Dedifferentiated amniotic fluid mesenchymal stem cell (primary cell): ENCODE data around the gene BANP.
"Not testable (repeated sequence)": the region's sequence is repeated elsewhere in the genome, so short reads cannot be mapped to it uniquely, and the experiment has no call there.

Experiments
- DNase-seq: peaks from one replicate; pipeline ENCODE4 v3.0.0-alpha.2; 2016; ENCODE audit errors: extremely low spot score

BANP gene

GRCh38 chr16:88030961-88031360 lies 79.7 kb downstream of the BANP start:
- DNase-seq, result not testable (repeated sequence)

- not testable (repeated sequence) for DNase-seq
Measured at GRCh38 chr16:88033003-88033740, 81.9 kb downstream of the BANP start.

- DNase-seq, result no peak
Measured at GRCh38 chr16:88034770-88035169, 83.5 kb downstream of the BANP start.

GRCh38 chr16:88035292-88035691 lies 84.1 kb downstream of the BANP start:
- no peak for DNase-seq

- not testable (repeated sequence) for DNase-seq
Measured at GRCh38 chr16:88035884-88036639, 84.8 kb downstream of the BANP start.

- DNase-seq, result not testable (repeated sequence)
Measured at GRCh38 chr16:88036640-88036996, 85.4 kb downstream of the BANP start.

GRCh38 chr16:88037359-88037758 lies 86.1 kb downstream of the BANP start:
- not testable (repeated sequence) for DNase-seq

- not testable (repeated sequence) for DNase-seq
Measured at GRCh38 chr16:88037876-88038525, 86.8 kb downstream of the BANP start.

GRCh38 chr16:88038526-88038908 lies 87.3 kb downstream of the BANP start:
- DNase-seq, result not testable (repeated sequence)

GRCh38 chr16:88039591-88039990 lies 88.4 kb downstream of the BANP start:
- DNase-seq, result no peak

GRCh38 chr16:88040196-88040876 lies 89.1 kb downstream of the BANP start:
- not testable (repeated sequence) for DNase-seq

GRCh38 chr16:88040877-88041244 lies 89.6 kb downstream of the BANP start:
- DNase-seq, result not testable (repeated sequence)

- DNase-seq, result not testable (repeated sequence)
Measured at GRCh38 chr16:88041506-88041905, 90.3 kb downstream of the BANP start.

- DNase-seq, result not testable (repeated sequence)
Measured at GRCh38 chr16:88041986-88042562, 90.8 kb downstream of the BANP start.

GRCh38 chr16:88043208-88043910 lies 92.1 kb downstream of the BANP start:
- not testable (repeated sequence) for DNase-seq

- not testable (repeated sequence) for DNase-seq
Measured at GRCh38 chr16:88044121-88044581, 92.9 kb downstream of the BANP start.

- not testable (repeated sequence) for DNase-seq
Measured at GRCh38 chr16:88045361-88045760, 94.1 kb downstream of the BANP start.

GRCh38 chr16:88045820-88046303 lies 94.6 kb downstream of the BANP start:
- no peak for DNase-seq

- DNase-seq, result no peak
Measured at GRCh38 chr16:88047462-88047861, 96.2 kb downstream of the BANP start.

GRCh38 chr16:88048985-88049384 lies 97.8 kb downstream of the BANP start:
- no peak for DNase-seq
